ENCODE results near the gene STYXL1.

DNA sequence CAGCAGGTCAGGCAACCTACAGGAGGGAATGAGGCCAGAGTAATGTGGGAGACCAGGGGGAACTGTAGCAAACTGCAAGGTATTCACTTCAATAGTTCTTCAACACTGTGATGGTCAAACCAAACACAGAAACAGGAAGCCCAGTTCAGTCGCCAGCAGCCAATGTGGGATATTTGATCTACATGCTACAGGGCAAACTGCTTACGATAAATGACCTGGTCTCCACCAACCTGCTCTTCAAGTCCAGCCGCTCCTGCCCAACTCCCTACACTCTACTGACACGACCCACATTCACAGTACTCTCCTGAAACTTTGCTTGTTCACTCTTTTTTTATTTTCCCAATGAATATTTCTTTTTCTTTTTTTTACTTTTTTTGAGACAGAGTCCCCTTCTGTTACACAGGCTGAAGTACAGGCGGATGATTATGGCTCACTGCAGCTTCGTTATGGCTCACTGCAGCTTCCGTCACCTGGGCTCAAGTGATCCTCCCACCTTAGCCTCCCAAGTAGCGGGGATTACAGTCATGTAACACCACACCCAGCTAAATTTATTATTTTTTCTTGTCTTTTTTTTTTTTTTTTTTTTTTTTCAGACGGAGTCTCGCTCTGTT is 42.2 kb upstream of the STYXL1 start:
- no peak for TF ChIP-seq ZNF274 (IDR thresholded peaks at IDR 0.05; ENCODE audit: low read depth, low read length)
- no peak for TF ChIP-seq YY1 (IDR thresholded peaks at IDR 0.05; ENCODE audit: insufficient read depth, insufficient read length)
- no peak for TF ChIP-seq SUZ12 (IDR thresholded peaks at IDR 0.05; ENCODE audit: extremely low read depth, insufficient read depth, insufficient read length)
